ENCODE results near the gene CD247. TPM values are rescaled to one million over a fixed set of nuclear protein-coding genes. Genes with fewer than 3 reads are reported as not detected.
A peak's percentile ranks its signal among the peaks of the same experiment; 100 is the strongest.

The CD247 gene
- total and polyA plus RNA-seq, 2 of the 4 experiments (the other 2 are of a cell fraction): not detected

DNA sequence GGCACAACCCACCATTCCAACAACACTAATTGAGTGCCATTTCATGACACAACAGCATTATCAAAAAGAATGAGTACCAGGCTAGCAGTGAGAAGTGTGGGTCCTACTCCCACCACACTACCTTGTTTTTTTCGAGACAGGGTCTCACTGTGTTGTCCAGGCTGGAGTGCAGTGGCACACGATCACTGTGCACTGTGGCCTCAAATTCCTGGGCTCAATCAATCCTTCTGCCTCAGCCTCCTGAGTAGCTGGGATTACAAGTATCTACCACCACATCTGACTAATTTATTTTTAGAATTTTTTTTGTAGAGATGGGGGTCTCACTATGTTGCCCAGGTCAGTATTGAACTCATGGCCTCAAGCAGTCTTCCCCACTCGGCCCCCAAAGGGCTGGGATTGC lies 30.7 kb downstream of the CD247 start:
- H2BK120ac ChIP-seq (ENCODE audit: low read depth, low read length): no peak overlapping the region
- in situ Hi-C loops (cut with MboI; ENCODE audit: low sequenced_read_pairs) (loop anchor here (10.0 kb wide), 1 partner anchor 63 kb away; no protein-coding TSS in a partner anchor), dilution Hi-C loops (cut with HindIII; ENCODE audit: low sequenced_read_pairs, unreplicated experiment) (no loop called here), intact Hi-C loops (cut with micrococcal nuclease) (no loop called here)
- no peak overlapping the region for H3K4me3 ChIP-seq (ENCODE audit: insufficient read depth, low read depth, low read length)
- H3K4me1 ChIP-seq (ENCODE audit: control insufficient read depth, insufficient read depth, low read length): no peaks in the 10 kb centered on the region
- peak overlapping the region; percentile 76 for H2AK9ac ChIP-seq (replicated peaks; ENCODE audit: low read depth, low read length, poor library complexity)
- no peak overlapping the region for H3K4me2 ChIP-seq (ENCODE audit: low read depth, low read length)
- no peak for ATAC-seq (ENCODE audit: low read depth)
- no peak overlapping the region for H4K8ac ChIP-seq (ENCODE audit: low read depth in 2 of 2, low read length in 2 of 2)
- H2BK5ac ChIP-seq (ENCODE audit: low read depth, low read length, poor library complexity, severe bottlenecking): no peak overlapping the region
- H3K9me3 ChIP-seq (ENCODE audit: control insufficient read depth, insufficient read depth, low read length): no peaks in the 10 kb centered on the region
- no peak overlapping the region for H2BK20ac ChIP-seq (ENCODE audit: low read depth, low read length)
- H2AK5ac ChIP-seq (ENCODE audit: low read depth, low read length): no peak overlapping the region
- no peak for DNase-seq
- H2AFZ ChIP-seq (replicated peaks; ENCODE audit: low read length, poor library complexity): no peak overlapping the region
- H3K9me1 ChIP-seq (ENCODE audit: insufficient read depth, low read length): no peaks in the 10 kb centered on the region
- no peak overlapping the region for H3K9ac ChIP-seq (ENCODE audit: low read depth, low read length)
- H3K14ac ChIP-seq (replicated peaks; ENCODE audit: low read depth, low read length): no peak overlapping the region
- ChIA-PET CTCF (no interaction called here), POLR2A (ENCODE audit: unreplicated experiment) (no interaction called here)
- no peaks in the 10 kb centered on the region for H3K36me3 ChIP-seq (ENCODE audit: control insufficient read depth, insufficient read depth, low read length)
- H4K20me1 ChIP-seq (ENCODE audit: insufficient read depth, low read length): no peaks in the 10 kb centered on the region
- no peak overlapping the region for H3K27ac ChIP-seq (ENCODE audit: insufficient read depth, low read length)
- no peak overlapping the region for H3K4ac ChIP-seq (ENCODE audit: low read depth, low read length)
- H2BK15ac ChIP-seq (ENCODE audit: low read depth, low read length): no peak overlapping the region
- H4K5ac ChIP-seq (ENCODE audit: low read depth, low read length): no peak overlapping the region
- no TSS peak for BruUV-seq (replicated peaks)
- no peak overlapping the region for H4K91ac ChIP-seq (ENCODE audit: insufficient read depth, low read depth, low read length)
- no peak overlapping the region for H3K18ac ChIP-seq (ENCODE audit: low read depth, low read length)
- 0% methylated on average over 1 of the region's 3 CpGs; no CpG with 5 or more reads in 1 of the 2 experiments for WGBS, 2 experiments (ENCODE audit: extremely low coverage in 2 of 2, insufficient read length in 1 of 2)
- no peak overlapping the region for H3K23ac ChIP-seq (ENCODE audit: low read depth, low read length)
- TF ChIP-seq MXI1 (IDR thresholded peaks at IDR 0.05; ENCODE audit: borderline replicate concordance, low read depth, low read length) (no peak), CHD1 (IDR thresholded peaks at IDR 0.05; ENCODE audit: low read depth, low read length) (no peak), RCOR1 (IDR thresholded peaks at IDR 0.05; ENCODE audit: insufficient replicate concordance, low read length) (no peak), MAFK (IDR thresholded peaks at IDR 0.05; ENCODE audit: low read depth, low read length) (no peak), USF2 (IDR thresholded peaks at IDR 0.05; ENCODE audit: low read depth, low read length) (no peak), CEBPB (IDR thresholded peaks at IDR 0.05; ENCODE audit: low read depth, low read length) (no peak), SMC3 (IDR thresholded peaks at IDR 0.05; ENCODE audit: low read depth, low read length) (no peak), BHLHE40 (IDR thresholded peaks at IDR 0.05; ENCODE audit: low read depth, low read length) (no peak), RFX5 (IDR thresholded peaks at IDR 0.05; ENCODE audit: low read depth, low read length) (no peak), MAZ (IDR thresholded peaks at IDR 0.05; ENCODE audit: borderline replicate concordance, low read depth, low read length) (no peak), NFE2L2 (IDR thresholded peaks at IDR 0.05; ENCODE audit: low read depth, low read length) (no peak)
- TF ChIP-seq, protein P1, sequence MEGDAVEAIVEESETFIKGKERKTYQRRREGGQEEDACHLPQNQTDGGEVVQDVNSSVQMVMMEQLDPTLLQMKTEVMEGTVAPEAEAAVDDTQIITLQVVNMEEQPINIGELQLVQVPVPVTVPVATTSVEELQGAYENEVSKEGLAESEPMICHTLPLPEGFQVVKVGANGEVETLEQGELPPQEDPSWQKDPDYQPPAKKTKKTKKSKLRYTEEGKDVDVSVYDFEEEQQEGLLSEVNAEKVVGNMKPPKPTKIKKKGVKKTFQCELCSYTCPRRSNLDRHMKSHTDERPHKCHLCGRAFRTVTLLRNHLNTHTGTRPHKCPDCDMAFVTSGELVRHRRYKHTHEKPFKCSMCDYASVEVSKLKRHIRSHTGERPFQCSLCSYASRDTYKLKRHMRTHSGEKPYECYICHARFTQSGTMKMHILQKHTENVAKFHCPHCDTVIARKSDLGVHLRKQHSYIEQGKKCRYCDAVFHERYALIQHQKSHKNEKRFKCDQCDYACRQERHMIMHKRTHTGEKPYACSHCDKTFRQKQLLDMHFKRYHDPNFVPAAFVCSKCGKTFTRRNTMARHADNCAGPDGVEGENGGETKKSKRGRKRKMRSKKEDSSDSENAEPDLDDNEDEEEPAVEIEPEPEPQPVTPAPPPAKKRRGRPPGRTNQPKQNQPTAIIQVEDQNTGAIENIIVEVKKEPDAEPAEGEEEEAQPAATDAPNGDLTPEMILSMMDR (conservative IDR thresholded peaks at IDR 0.05; ENCODE audit: low read depth, low read length): no peak
- TF ChIP-seq, protein P2, sequence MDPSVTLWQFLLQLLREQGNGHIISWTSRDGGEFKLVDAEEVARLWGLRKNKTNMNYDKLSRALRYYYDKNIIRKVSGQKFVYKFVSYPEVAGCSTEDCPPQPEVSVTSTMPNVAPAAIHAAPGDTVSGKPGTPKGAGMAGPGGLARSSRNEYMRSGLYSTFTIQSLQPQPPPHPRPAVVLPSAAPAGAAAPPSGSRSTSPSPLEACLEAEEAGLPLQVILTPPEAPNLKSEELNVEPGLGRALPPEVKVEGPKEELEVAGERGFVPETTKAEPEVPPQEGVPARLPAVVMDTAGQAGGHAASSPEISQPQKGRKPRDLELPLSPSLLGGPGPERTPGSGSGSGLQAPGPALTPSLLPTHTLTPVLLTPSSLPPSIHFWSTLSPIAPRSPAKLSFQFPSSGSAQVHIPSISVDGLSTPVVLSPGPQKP (IDR thresholded peaks at IDR 0.05; ENCODE audit: borderline replicate concordance, low read depth, low read length): no peak
- no peak overlapping the region for H3K56ac ChIP-seq (ENCODE audit: extremely low read depth, insufficient read depth, low read length)
- H3K27me3 ChIP-seq (ENCODE audit: control insufficient read depth, insufficient read depth, low read length): peaks cover 15% of the 10 kb centered on the region; the same call in 1 of the 2 replicates
- no peaks in the 10 kb centered on the region for H3K79me1 ChIP-seq (ENCODE audit: low read depth in 1 of 2, low read length in 2 of 2)
